ENCODE data around the gene VAPA. TPM values are rescaled to one million over a fixed set of nuclear protein-coding genes. Genes with fewer than 3 reads are reported as not detected.

Gene VAPA
- total and polyA plus RNA-seq, 3 donors from 2014 or later = 177 to 224 (median 180) TPM

GRCh38 chr18:9982711-9983110, 68.9 kb downstream of the VAPA start:
- Histone ChIP-seq H3K27me3 (no peaks in the 10 kb centered on the region), H3K36me3 (ENCODE audit: low read depth, missing control alignments) (no peaks in the 10 kb centered on the region), H3K4me1 (peaks cover 6% of the 10 kb centered on the region), H3K9me3 (no peaks in the 10 kb centered on the region), H3K27ac (no peak overlapping the region), H3K4me3 (no peak overlapping the region)
- intact Hi-C loops (cut with DNase I; ENCODE audit: low total_unique reads) = no loop called here
- no peak for DNase-seq
- no peak for TF ChIP-seq POLR2A (IDR thresholded peaks at IDR 0.05)
- no peak for TF ChIP-seq CTCF (IDR thresholded peaks at IDR 0.05)
- WGBS, 2 donors = 91 to 100% methylated on average over 1 to 5 of the region's 5 CpGs

- DNase-seq = no peak
- 75 to 83% methylated on average over 5 of the region's 5 CpGs for WGBS, 2 donors
Observed at GRCh38 chr18:9984080-9984479, 70.3 kb downstream of the VAPA start.

GRCh38 chr18:9985641-9986040, 71.8 kb downstream of the VAPA start:
- DNase-seq = no peak

More at GRCh38 chr18:9984080-9984479, 70.3 kb downstream of the VAPA start:
- Histone ChIP-seq H3K27ac (no peak overlapping the region), H3K27me3 (no peaks in the 10 kb centered on the region), H3K9me3 (no peaks in the 10 kb centered on the region), H3K36me3 (ENCODE audit: low read depth, missing control alignments) (no peaks in the 10 kb centered on the region), H3K4me3 (no peak overlapping the region), H3K4me1 (peaks cover 18% of the 10 kb centered on the region)
- no peak for TF ChIP-seq CTCF (IDR thresholded peaks at IDR 0.05)
- no peak for TF ChIP-seq POLR2A (IDR thresholded peaks at IDR 0.05)
- intact Hi-C loops (cut with DNase I; ENCODE audit: low total_unique reads) = no loop called here

GRCh38 chr18:9986156-9986930, 72.5 kb downstream of the VAPA start:
- Histone ChIP-seq H3K36me3 (ENCODE audit: low read depth, missing control alignments) (no peaks in the 10 kb centered on the region), H3K4me1 (peaks cover 23% of the 10 kb centered on the region), H3K27me3 (no peaks in the 10 kb centered on the region), H3K9me3 (no peaks in the 10 kb centered on the region), H3K4me3 (no peak overlapping the region), H3K27ac (no peak overlapping the region)
- 89 to 92% methylated on average over 17 of the region's 17 CpGs for WGBS, 2 donors
- TF ChIP-seq POLR2A (IDR thresholded peaks at IDR 0.05) (no peak), CTCF (IDR thresholded peaks at IDR 0.05) (no peak)
- no peak for DNase-seq
- intact Hi-C loops (cut with DNase I; ENCODE audit: low total_unique reads) = no loop called here

More at GRCh38 chr18:9985641-9986040, 71.8 kb downstream of the VAPA start:
- TF ChIP-seq POLR2A (IDR thresholded peaks at IDR 0.05) (no peak), CTCF (IDR thresholded peaks at IDR 0.05) (no peak)
- Histone ChIP-seq H3K4me3 (no peak overlapping the region), H3K4me1 (peaks cover 23% of the 10 kb centered on the region), H3K27ac (no peak overlapping the region), H3K36me3 (ENCODE audit: low read depth, missing control alignments) (no peaks in the 10 kb centered on the region), H3K9me3 (no peaks in the 10 kb centered on the region), H3K27me3 (no peaks in the 10 kb centered on the region)
- intact Hi-C loops (cut with DNase I; ENCODE audit: low total_unique reads) = no loop called here
- WGBS, 2 donors = 91 to 96% methylated on average over 4 of the region's 4 CpGs

GRCh38 chr18:9987345-9987744, 73.5 kb downstream of the VAPA start:
- TF ChIP-seq CTCF (IDR thresholded peaks at IDR 0.05) = no peak
- Histone ChIP-seq H3K36me3 (ENCODE audit: low read depth, missing control alignments) (no peaks in the 10 kb centered on the region), H3K9me3 (no peaks in the 10 kb centered on the region), H3K4me1 (peaks cover 23% of the 10 kb centered on the region), H3K27ac (peak overlapping the region in 1 of 2 donors; percentile 50), H3K4me3 (no peak overlapping the region), H3K27me3 (no peaks in the 10 kb centered on the region)
- WGBS, 2 donors = 38 to 51% methylated on average over 8 of the region's 8 CpGs
- intact Hi-C loops (cut with DNase I; ENCODE audit: low total_unique reads) = no loop called here
- DNase-seq = no peak
